Ishikawa (cell line): Measurements from ENCODE around the gene TMEM212.

Experiments
- CEBPB ChIP-seq: IDR thresholded peaks from 2 replicates; pipeline ENCODE4 v1.6.1; 2012
- CREB1 ChIP-seq: IDR thresholded peaks from 2 replicates; pipeline ENCODE4 v1.6.1; 2012; ENCODE audit warnings: low read depth
- EGR1 ChIP-seq: IDR thresholded peaks from 2 replicates; pipeline ENCODE4 v1.6.1; 2012
- EP300 ChIP-seq: IDR thresholded peaks from 2 replicates; pipeline ENCODE4 v1.6.1; 2012; ENCODE audit warnings: borderline replicate concordance
- FOXM1 ChIP-seq: IDR thresholded peaks from 2 replicates; pipeline ENCODE4 v1.6.1; 2012; ENCODE audit warnings: low read depth, borderline replicate concordance
- NFIC ChIP-seq: IDR thresholded peaks from 2 replicates; pipeline ENCODE4 v1.6.1; 2012
- RAD21 ChIP-seq: IDR thresholded peaks from 2 replicates; pipeline ENCODE4 v1.6.1; 2012; ENCODE audit warnings: low read depth
- TAF1 ChIP-seq: IDR thresholded peaks from 2 replicates; pipeline ENCODE4 v1.6.1; 2012; ENCODE audit warnings: low read depth, mild to moderate bottlenecking
- TCF12 ChIP-seq: IDR thresholded peaks from 2 replicates; pipeline ENCODE4 v1.6.1; 2012; ENCODE audit warnings: low read depth
- TEAD4 ChIP-seq: IDR thresholded peaks from 2 replicates; pipeline ENCODE4 v1.6.1; 2012
- YY1 ChIP-seq: IDR thresholded peaks from 2 replicates; pipeline ENCODE4 v1.6.1; 2012; ENCODE audit warnings: low read depth
- ZBTB7A ChIP-seq: IDR thresholded peaks from 2 replicates; pipeline ENCODE4 v1.6.1; 2012; ENCODE audit warnings: low read depth
- TF ChIP-seq, protein P1 (sequence below): IDR thresholded peaks from 2 replicates; pipeline ENCODE4 v1.6.1; 2012
- TF ChIP-seq, protein P2 (sequence below): IDR thresholded peaks from 2 replicates; pipeline ENCODE4 v1.6.1; 2012
- TF ChIP-seq, protein P3 (sequence below): IDR thresholded peaks from 2 replicates; pipeline ENCODE4 v1.6.1; 2012; ENCODE audit warnings: low read depth, mild to moderate bottlenecking

Gene TMEM212

DNA sequence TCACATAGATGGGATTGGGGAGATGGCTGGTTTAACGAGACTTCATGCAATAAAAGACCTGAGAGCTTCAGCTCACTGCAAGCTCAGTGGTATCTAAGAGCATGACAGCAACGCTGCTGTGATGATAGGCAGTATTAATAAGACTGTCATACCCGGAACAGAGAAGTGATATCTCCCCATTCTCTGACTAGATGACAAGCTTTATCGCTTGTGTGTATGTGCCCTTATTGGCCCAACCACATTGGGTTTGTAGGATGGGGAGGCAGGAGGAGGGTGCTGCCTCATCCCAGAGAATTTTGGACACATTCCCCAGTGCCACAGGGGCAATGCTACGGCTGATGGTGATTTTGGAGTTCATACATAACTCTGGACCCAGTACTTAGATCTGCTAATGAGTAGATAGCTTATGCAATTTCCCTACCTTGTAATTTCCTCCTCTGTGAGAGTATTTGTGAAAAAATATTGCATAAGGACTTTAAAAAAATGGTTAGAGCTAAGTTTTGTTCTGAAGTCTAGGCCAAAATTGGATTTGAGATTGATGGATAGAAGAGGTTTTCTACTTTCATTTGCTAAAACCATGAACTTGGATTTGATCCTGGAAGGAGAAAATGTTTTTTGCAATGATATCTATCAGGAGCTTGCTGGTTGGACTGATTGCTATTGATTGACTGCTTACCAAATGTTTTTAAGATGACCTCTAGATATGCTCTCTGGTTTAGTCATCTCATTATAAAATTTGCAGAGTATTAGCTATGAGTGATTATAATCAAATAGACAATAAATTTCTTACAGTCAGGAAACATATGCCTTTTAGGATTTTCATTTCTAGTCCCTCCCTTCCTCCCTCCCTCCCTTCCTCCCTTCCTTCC, 14.0 kb upstream of the TMEM212 start:
- no peak for TF ChIP-seq TCF12
- no peak for TF ChIP-seq CREB1
- TF ChIP-seq FOXM1 = no peak
- TF ChIP-seq, protein P1, sequence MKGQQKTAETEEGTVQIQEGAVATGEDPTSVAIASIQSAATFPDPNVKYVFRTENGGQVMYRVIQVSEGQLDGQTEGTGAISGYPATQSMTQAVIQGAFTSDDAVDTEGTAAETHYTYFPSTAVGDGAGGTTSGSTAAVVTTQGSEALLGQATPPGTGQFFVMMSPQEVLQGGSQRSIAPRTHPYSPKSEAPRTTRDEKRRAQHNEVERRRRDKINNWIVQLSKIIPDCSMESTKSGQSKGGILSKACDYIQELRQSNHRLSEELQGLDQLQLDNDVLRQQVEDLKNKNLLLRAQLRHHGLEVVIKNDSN = no peak
- TF ChIP-seq TAF1 = no peak
- no peak for TF ChIP-seq RAD21
- no peak for TF ChIP-seq CEBPB
- TF ChIP-seq, protein P2, sequence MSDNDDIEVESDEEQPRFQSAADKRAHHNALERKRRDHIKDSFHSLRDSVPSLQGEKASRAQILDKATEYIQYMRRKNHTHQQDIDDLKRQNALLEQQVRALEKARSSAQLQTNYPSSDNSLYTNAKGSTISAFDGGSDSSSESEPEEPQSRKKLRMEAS = no peak
- TF ChIP-seq, protein P3, sequence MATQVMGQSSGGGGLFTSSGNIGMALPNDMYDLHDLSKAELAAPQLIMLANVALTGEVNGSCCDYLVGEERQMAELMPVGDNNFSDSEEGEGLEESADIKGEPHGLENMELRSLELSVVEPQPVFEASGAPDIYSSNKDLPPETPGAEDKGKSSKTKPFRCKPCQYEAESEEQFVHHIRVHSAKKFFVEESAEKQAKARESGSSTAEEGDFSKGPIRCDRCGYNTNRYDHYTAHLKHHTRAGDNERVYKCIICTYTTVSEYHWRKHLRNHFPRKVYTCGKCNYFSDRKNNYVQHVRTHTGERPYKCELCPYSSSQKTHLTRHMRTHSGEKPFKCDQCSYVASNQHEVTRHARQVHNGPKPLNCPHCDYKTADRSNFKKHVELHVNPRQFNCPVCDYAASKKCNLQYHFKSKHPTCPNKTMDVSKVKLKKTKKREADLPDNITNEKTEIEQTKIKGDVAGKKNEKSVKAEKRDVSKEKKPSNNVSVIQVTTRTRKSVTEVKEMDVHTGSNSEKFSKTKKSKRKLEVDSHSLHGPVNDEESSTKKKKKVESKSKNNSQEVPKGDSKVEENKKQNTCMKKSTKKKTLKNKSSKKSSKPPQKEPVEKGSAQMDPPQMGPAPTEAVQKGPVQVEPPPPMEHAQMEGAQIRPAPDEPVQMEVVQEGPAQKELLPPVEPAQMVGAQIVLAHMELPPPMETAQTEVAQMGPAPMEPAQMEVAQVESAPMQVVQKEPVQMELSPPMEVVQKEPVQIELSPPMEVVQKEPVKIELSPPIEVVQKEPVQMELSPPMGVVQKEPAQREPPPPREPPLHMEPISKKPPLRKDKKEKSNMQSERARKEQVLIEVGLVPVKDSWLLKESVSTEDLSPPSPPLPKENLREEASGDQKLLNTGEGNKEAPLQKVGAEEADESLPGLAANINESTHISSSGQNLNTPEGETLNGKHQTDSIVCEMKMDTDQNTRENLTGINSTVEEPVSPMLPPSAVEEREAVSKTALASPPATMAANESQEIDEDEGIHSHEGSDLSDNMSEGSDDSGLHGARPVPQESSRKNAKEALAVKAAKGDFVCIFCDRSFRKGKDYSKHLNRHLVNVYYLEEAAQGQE = no peak
- no peak for TF ChIP-seq EP300
- no peak for TF ChIP-seq TEAD4
- no peak for TF ChIP-seq ZBTB7A
- TF ChIP-seq NFIC = no peak

DNA sequence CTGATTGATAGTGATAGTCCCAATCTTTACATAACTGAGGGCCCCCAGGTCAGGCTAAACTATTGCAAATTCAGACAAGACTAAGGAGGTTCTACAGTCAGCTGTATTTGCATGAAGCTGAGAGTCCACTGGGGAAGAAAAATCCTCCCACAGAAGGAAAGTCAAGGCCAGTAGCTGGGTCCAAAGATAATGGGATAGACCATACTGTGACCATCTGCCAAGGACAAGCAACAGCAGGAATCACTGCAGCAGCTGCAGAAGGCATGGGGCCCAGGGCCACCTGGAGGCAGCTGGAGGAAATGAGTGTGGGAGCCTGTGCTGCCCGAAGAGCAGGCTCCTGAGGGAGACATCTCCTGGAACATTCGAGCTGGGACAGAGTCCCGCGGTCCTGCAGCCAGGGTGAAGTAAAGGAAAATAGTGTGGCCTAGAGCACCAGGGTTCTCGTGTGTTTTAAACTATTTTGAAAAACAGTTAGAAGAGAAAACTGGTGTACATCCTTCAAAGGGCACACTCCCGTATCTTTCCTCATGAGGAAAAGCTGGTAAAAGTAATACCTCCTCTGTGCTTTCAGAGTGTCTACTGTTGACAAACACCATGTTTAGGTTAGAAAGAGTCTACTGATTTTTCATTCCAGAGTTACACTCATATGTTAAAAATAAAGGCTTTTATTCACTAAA, 13.2 kb upstream of the TMEM212 start:
- TF ChIP-seq CEBPB = no peak
- TF ChIP-seq RAD21 = peak; percentile 91

DNA sequence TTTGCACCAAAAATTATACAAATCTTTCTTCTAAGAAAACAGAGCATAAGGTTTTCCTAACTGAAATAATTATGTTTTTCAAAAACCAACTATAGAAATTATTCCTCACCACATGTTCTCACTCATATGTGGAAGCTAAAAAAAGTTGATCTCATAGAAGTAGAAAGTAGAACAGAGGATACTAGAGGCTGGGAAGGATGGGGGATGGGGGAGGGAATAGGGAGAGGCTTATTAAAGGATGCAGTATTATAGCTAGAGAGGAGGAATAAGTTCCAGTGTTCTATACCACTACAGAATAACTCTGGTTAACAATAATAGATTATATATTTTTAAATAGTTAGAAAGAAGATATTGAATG, 12.7 kb upstream of the TMEM212 start:
- no peak for TF ChIP-seq ZBTB7A
- no peak for TF ChIP-seq NFIC
- TF ChIP-seq YY1 = no peak
- TF ChIP-seq, protein P2 = no peak
- TF ChIP-seq, protein P3 = no peak
- no peak for TF ChIP-seq RAD21
- TF ChIP-seq TAF1 = no peak
- no peak for TF ChIP-seq FOXM1
- TF ChIP-seq EGR1 = no peak
- no peak for TF ChIP-seq TEAD4
- no peak for TF ChIP-seq CREB1
- TF ChIP-seq, protein P1 = no peak
- no peak for TF ChIP-seq TCF12
- no peak for TF ChIP-seq EP300
- TF ChIP-seq CEBPB = no peak

DNA sequence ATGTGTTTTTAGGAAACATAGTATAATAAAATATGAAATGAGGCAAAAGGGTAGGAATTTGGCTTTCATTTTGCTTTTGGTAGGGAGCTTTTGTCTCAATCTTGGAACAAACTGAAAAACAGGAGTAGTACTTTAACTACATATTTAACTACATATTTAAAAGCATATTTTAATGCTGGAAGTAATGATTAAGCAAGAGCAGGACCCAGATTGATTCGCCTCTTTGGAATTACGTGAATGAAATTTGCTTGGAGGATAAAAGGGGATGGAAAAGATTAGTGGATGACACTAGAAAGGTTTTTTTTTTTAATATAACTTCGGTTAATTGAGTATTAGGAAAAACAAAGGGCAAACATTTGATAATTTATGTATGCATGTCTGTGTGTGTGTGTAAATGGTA, 11.2 kb upstream of the TMEM212 start:
- TF ChIP-seq TEAD4 = no peak
- no peak for TF ChIP-seq EGR1
- TF ChIP-seq ZBTB7A = no peak
- TF ChIP-seq, protein P2 = no peak
- TF ChIP-seq FOXM1 = no peak
- TF ChIP-seq RAD21 = no peak
- TF ChIP-seq YY1 = no peak
- TF ChIP-seq EP300 = no peak
- TF ChIP-seq CEBPB = no peak

DNA sequence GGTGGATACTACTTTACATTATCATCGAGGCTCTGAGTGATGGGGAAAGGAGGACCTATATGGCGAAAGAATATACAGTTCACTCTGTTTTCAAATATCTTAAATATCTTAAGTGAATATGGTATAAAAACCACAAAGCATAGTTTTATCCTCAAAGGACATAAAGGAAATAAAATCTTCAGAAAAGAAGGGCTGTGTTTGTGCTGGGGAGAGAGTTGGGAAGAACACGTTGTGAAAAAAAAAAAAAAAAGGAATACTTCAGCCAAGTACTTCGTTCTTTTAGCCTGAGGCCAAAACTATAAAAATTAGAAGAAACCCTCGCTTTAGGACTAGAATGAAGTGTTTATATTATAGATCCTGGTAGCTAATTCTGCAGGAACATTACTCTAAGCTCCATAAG, 10.2 kb upstream of the TMEM212 start:
- TF ChIP-seq EGR1 = no peak
- TF ChIP-seq NFIC = no peak
- no peak for TF ChIP-seq YY1
- TF ChIP-seq FOXM1 = no peak
- TF ChIP-seq, protein P3 = no peak
- TF ChIP-seq ZBTB7A = no peak
- no peak for TF ChIP-seq RAD21
- no peak for TF ChIP-seq TCF12
- TF ChIP-seq EP300 = no peak
- no peak for TF ChIP-seq CREB1
- TF ChIP-seq TEAD4 = no peak
- TF ChIP-seq CEBPB = no peak
